SK-N-SH (cell line): ENCODE measurements around the gene DNAH11. TPM values are rescaled to one million over a fixed set of nuclear protein-coding genes. Genes with fewer than 3 reads are reported as not detected.
A peak's percentile ranks its signal among the peaks of the same experiment; 100 is the strongest.

Source experiments
- CTCF ChIA-PET: fragments of 300-600, 350-600 bp; formaldehyde crosslinking; extraction: SDS; loops from one replicate; lab custom pipeline; 2021; lab: Yijun Ruan, JAX
- POLR2A ChIA-PET: fragments of 350-600 bp; sonication (Branson Sonifier 250); formaldehyde crosslinking; extraction: SDS; loops from one replicate; lab custom pipeline; 2020; ENCODE audit warnings: antibody characterized with exemption, inconsistent platforms; lab: Yijun Ruan, JAX
- DNase-seq: peaks from one replicate; pipeline ENCODE4 v3.0.0; 2012
- H2AFZ ChIP-seq: fragments of 200-600 bp; sonication (generic); 2 replicates; pipeline ENCODE4 v1.8.1; 2016; ENCODE audit warnings: antibody characterized with exemption, mild to moderate bottlenecking, low read depth
- H3F3A ChIP-seq: fragments of 200-600 bp; sonication (generic); replicated peaks from 2 replicates; pipeline ENCODE3; 2016; ENCODE audit warnings: antibody characterized with exemption, mild to moderate bottlenecking; ENCODE audit not compliant: insufficient read depth
- H3K27ac ChIP-seq, 2 experiments: fragments of 200-500 bp in 1 of 2; fragments of 200-600 bp in 1 of 2; sonication (Bioruptor generic) in 1 of 2; sonication (generic), shearing (Covaris generic) in 1 of 2; 2 replicates each; pipeline versions ENCODE4 v1.5.1 to v1.6.1; 2014 to 2016; ENCODE audit warnings: low read depth in 2 of 2, inconsistent platforms in 1 of 2, low read length in 1 of 2, mild to moderate bottlenecking in 1 of 2, mixed read lengths in 1 of 2
- H3K27me3 ChIP-seq: fragments of 200-600 bp; sonication (generic), shearing (Covaris generic); 2 replicates; pipeline ENCODE4 v1.6.1; 2016; ENCODE audit warnings: mixed run types; ENCODE audit not compliant: insufficient read depth
- H3K36me3 ChIP-seq, 2 experiments: fragments of 200-500 bp in 1 of 2; fragments of 200-600 bp in 1 of 2; sonication (Bioruptor generic) in 1 of 2; sonication (generic) in 1 of 2; replicated peaks in 1 of 2; 2 replicates each; pipeline versions ENCODE3 to v1.5.1; 2014 to 2016; ENCODE audit warnings: low read length in 1 of 2, mild to moderate bottlenecking in 1 of 2; ENCODE audit not compliant: insufficient read depth in 2 of 2, control insufficient read depth in 1 of 2
- H3K4me1 ChIP-seq, 2 experiments: fragments of 200-500 bp in 1 of 2; fragments of 200-600 bp in 1 of 2; sonication (Bioruptor generic) in 1 of 2; sonication (generic), shearing (Covaris generic) in 1 of 2; 2 replicates each; pipeline versions ENCODE4 v1.5.1 to v1.6.1; 2014 to 2016; ENCODE audit warnings: low read depth in 1 of 2, low read length in 1 of 2, mixed run types in 1 of 2; ENCODE audit not compliant: insufficient read depth in 2 of 2, control insufficient read depth in 1 of 2
- H3K4me2 ChIP-seq: fragments of 200-600 bp; sonication (generic), shearing (Covaris generic); 2 replicates; pipeline ENCODE4 v1.6.1; 2017; ENCODE audit warnings: mixed run types
- H3K4me3 ChIP-seq, 2 experiments: fragments of 200-500 bp in 1 of 2; fragments of 200-600 bp in 1 of 2; sonication (Bioruptor generic) in 1 of 2; sonication (generic), shearing (Covaris generic) in 1 of 2; 2 replicates each; pipeline versions ENCODE4 v1.5.1 to v1.8.1; 2014 to 2016; ENCODE audit warnings: low read depth in 2 of 2, inconsistent platforms in 1 of 2, low read length in 1 of 2, mild to moderate bottlenecking in 1 of 2, mixed read lengths in 1 of 2, moderate library complexity in 1 of 2
- H3K79me2 ChIP-seq: fragments of 200-600 bp; sonication (generic); 2 replicates; pipeline ENCODE4 v1.8.1; 2017; ENCODE audit warnings: mild to moderate bottlenecking; ENCODE audit not compliant: insufficient read depth
- H3K9ac ChIP-seq: fragments of 200-600 bp; sonication (generic); 2 replicates; pipeline ENCODE4 v1.6.1; 2017; ENCODE audit warnings: mixed run types
- H3K9me2 ChIP-seq: fragments of 200-600 bp; sonication (generic); 2 replicates; pipeline ENCODE4 v1.6.1; 2017; ENCODE audit warnings: mixed run types
- H3K9me3 ChIP-seq: fragments of 200-600 bp; sonication (generic); 2 replicates; pipeline ENCODE4 v1.6.1; 2017; ENCODE audit warnings: mixed run types, mild to moderate bottlenecking, moderate library complexity
- H4K20me1 ChIP-seq: fragments of 200-600 bp; sonication (generic); 2 replicates; pipeline ENCODE4 v1.6.1; 2017; ENCODE audit warnings: mild to moderate bottlenecking, mixed run types; ENCODE audit not compliant: insufficient read depth
- CTCF ChIP-seq: fragments of 200-600 bp; sonication (generic); IDR thresholded peaks from 2 replicates; pipeline ENCODE4 v1.6.1; 2017; ENCODE audit warnings: antibody characterized with exemption, mild to moderate bottlenecking, moderate library complexity
- ELF1 ChIP-seq: IDR thresholded peaks from 2 replicates; pipeline ENCODE4 v1.4.0; 2012
- FOXM1 ChIP-seq: IDR thresholded peaks from 2 replicates; pipeline ENCODE4 v1.4.0; 2012; ENCODE audit warnings: low read depth, mild to moderate bottlenecking
- MEF2A ChIP-seq: IDR thresholded peaks from 2 replicates; pipeline ENCODE4 v1.4.0; 2012; ENCODE audit warnings: low read depth, borderline replicate concordance
- MXI1 ChIP-seq: IDR thresholded peaks from 2 replicates; pipeline ENCODE4 v1.6.1; 2012; ENCODE audit warnings: mild to moderate bottlenecking, low read depth, low read length, improper control_type of control experiment
- NRF1 ChIP-seq: IDR thresholded peaks from 2 replicates; pipeline ENCODE4 v1.6.1; 2012; ENCODE audit warnings: low read depth, mild to moderate bottlenecking, low read length
- PBX3 ChIP-seq: IDR thresholded peaks from 2 replicates; pipeline ENCODE4; 2012
- POLR2AphosphoS5 ChIP-seq: IDR thresholded peaks from 2 replicates; pipeline ENCODE4 v1.6.1; 2012; ENCODE audit warnings: low read depth, low read length
- RAD21 ChIP-seq: IDR thresholded peaks from 2 replicates; pipeline ENCODE4 v1.6.1; 2012; ENCODE audit warnings: mild to moderate bottlenecking, low read length
- RCOR1 ChIP-seq: fragments of 150-350 bp; IDR thresholded peaks from 2 replicates; pipeline ENCODE4 v1.6.1; 2017; ENCODE audit warnings: antibody characterized with exemption, low read length
- RXRA ChIP-seq: IDR thresholded peaks from 2 replicates; pipeline ENCODE4 v1.4.0; 2012; ENCODE audit warnings: low read depth, mild to moderate bottlenecking, borderline replicate concordance
- SIN3A ChIP-seq: IDR thresholded peaks from 2 replicates; pipeline ENCODE4 v1.6.1; 2012; ENCODE audit warnings: low read depth, mild to moderate bottlenecking, low read length, moderate library complexity, borderline replicate concordance
- SMC3 ChIP-seq: IDR thresholded peaks from 2 replicates; pipeline ENCODE4 v1.6.1; 2012; ENCODE audit warnings: low read depth, low read length, improper control_type of control experiment
- TAF1 ChIP-seq: IDR thresholded peaks from 2 replicates; pipeline ENCODE4 v1.6.1; 2012; ENCODE audit warnings: low read depth, mild to moderate bottlenecking, low read length, moderate library complexity, borderline replicate concordance
- USF1 ChIP-seq: IDR thresholded peaks from 2 replicates; pipeline ENCODE4 v1.4.0; 2012; ENCODE audit warnings: low read depth, borderline replicate concordance
- USF2 ChIP-seq: fragments of 150-350 bp; IDR thresholded peaks from 2 replicates; pipeline ENCODE4 v1.6.1; 2017; ENCODE audit warnings: antibody characterized with exemption, low read length, low read depth, borderline replicate concordance
- YY1 ChIP-seq: IDR thresholded peaks from 2 replicates; pipeline ENCODE4 v1.4.0; 2012; ENCODE audit warnings: low read depth, mild to moderate bottlenecking
- WGBS: methylation state at CpG from one replicate; pipeline ENCODE4 v1.1.6; 2017; ENCODE audit warnings: low lambda C conversion rate; 5-methylcytosine and 5-hydroxymethylcytosine counted together
- polyA plus RNA-seq, 3 experiments: library from polyadenylated mRNA; depleted of rRNA; stranded (reverse); fragments of >200 nt; gene quantifications; 2 replicates each; pipeline ENCODE4 v1.2.3, GENCODE V29; 2012
- TF ChIP-seq, protein P1 (sequence below): IDR thresholded peaks from 2 replicates; pipeline ENCODE4 v1.4.0; 2012; ENCODE audit warnings: low read depth

Gene DNAH11
- polyA plus RNA-seq, 1 of the 3 experiments (the other 2 are of a cell fraction) = 0.77 TPM

DNA sequence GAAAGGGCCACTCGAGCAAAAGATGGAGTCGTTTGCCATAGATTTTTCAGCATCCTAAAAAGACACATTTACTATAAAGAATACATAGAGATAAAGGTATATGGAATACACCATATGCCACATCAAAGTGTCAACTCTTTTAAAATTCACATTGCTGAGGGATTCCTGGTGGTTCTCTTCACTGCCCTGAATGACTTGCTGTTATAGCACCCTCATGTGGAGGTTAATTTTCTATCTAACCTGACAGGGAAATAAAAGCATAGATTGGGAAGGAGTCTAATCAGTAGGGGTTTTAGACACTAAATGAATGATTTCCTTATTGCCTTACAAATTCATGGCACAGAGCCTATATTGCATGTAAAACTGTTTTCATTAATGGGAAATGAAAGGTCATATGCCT, 25.9 kb downstream of the DNAH11 start:
- no peaks in the 10 kb centered on the region for H3K36me3 ChIP-seq
- H3K9me2 ChIP-seq = no peaks in the 10 kb centered on the region
- H3K27me3 ChIP-seq = peaks cover 25% of the 10 kb centered on the region; the same call in 1 of the 2 replicates
- TF ChIP-seq SMC3 = peak; percentile 15; the same call in 1 of the 2 replicates
- no peak for TF ChIP-seq ELF1
- no peak for TF ChIP-seq SIN3A
- TF ChIP-seq CTCF = peak; percentile 46
- peak; percentile 59 for TF ChIP-seq RAD21
- TF ChIP-seq, protein P1, sequence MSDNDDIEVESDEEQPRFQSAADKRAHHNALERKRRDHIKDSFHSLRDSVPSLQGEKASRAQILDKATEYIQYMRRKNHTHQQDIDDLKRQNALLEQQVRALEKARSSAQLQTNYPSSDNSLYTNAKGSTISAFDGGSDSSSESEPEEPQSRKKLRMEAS = no peak
- TF ChIP-seq YY1 = no peak
- H4K20me1 ChIP-seq = no peaks in the 10 kb centered on the region
- peak; percentile 5 for DNase-seq
- no peaks in the 10 kb centered on the region for H3F3A ChIP-seq
- H2AFZ ChIP-seq = no peak overlapping the region
- CTCF ChIA-PET = interaction anchor here (1.0 to 1.8 kb wide), 2 partner anchors 8 to 12 kb away, joined by 3 to 6 read pairs; no protein-coding TSS in a partner anchor
- no peak overlapping the region for H3K4me3 ChIP-seq
- H3K79me2 ChIP-seq = no peaks in the 10 kb centered on the region
- 0% methylated on average over 2 of the region's 2 CpGs for WGBS
- no peaks in the 10 kb centered on the region for H3K9me3 ChIP-seq
- H3K27ac ChIP-seq = no peak overlapping the region
- H3K4me1 ChIP-seq = no peaks in the 10 kb centered on the region
- H3K4me2 ChIP-seq = no peak overlapping the region
- POLR2A ChIA-PET = no interaction called here
- H3K9ac ChIP-seq = no peak overlapping the region

DNA sequence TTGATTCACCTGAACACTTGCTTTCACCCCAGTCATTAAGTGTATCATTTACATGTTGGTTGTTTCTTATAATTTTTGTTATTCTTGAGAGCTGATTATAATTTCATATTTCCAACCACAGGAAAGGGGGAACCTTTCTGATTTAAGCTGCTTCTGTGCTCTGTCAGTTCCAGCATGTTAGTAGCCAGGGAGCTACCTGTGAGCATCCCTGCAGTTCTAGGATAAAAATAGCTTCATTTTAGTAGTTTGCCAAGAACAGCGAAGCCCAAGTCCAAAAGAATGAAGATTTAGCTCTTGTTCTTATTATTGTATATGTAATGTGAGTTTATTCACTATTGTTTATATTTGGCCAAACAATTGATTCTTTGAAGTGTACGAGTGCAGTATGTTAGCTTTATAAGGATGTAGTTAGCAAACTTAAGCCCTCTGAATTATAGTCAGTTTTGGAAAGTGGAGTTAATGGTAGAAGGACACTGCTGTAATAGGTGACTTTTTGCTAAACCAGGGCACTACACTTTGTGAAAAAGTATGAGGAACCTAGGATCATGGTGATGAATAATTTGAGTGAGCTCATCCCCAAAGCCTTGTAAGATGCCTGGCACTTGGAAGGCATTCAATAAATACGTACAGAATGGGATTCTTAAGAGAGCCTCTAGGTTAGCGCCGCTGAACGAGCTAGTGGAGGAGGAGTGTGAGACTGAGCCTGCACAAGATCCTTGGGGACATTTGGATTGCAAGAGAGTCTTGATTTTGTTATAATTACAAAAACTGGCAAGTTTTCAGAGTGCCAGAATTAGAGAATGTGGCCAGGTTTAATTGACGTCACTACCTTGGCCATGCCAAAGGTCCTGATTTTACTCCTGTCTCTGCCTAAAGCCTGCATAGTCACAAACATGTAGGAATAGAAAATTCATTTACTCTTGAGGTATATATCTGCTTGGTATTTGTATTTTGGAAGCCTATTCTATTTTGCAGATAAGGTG, 29.8 kb downstream of the DNAH11 start:
- no peak overlapping the region for H3K4me2 ChIP-seq
- no peaks in the 10 kb centered on the region for H4K20me1 ChIP-seq
- no peaks in the 10 kb centered on the region for H3K9me2 ChIP-seq
- H3K4me3 ChIP-seq = no peak overlapping the region
- no peaks in the 10 kb centered on the region for H3K36me3 ChIP-seq
- no peak overlapping the region for H3K9ac ChIP-seq
- no peaks in the 10 kb centered on the region for H3F3A ChIP-seq
- POLR2A ChIA-PET = no interaction called here
- no peak overlapping the region for H2AFZ ChIP-seq
- no peaks in the 10 kb centered on the region for H3K9me3 ChIP-seq
- DNase-seq = no peak
- 46% methylated on average over 7 of the region's 7 CpGs for WGBS
- no peaks in the 10 kb centered on the region for H3K79me2 ChIP-seq
- TF ChIP-seq RCOR1 (no peak), USF1 (no peak), SIN3A (no peak), RXRA (no peak), PBX3 (no peak), TAF1 (no peak), USF2 (no peak), RAD21 (no peak), FOXM1 (no peak), NRF1 (no peak), MEF2A (no peak), POLR2AphosphoS5 (no peak), MXI1 (no peak), SMC3 (no peak)
- TF ChIP-seq, protein P1 = no peak
- TF ChIP-seq, all 33 proteins: peak for 0
- Histone ChIP-seq H3K27me3 (peaks cover 10% of the 10 kb centered on the region; the same call in 1 of the 2 replicates), H3K27ac (no peak overlapping the region), H3K4me1 (no peaks in the 10 kb centered on the region)
- CTCF ChIA-PET = interaction anchor here (0.9 to 1.1 kb wide), 3 partner anchors 18 to 511 kb away, joined by 3 to 4 read pairs (median 3); no protein-coding TSS in a partner anchor
